GM21528 (cell line): Measurements from ENCODE around the gene PPP1CA.

ENCODE experiments used
- ATAC-seq: cut with Tn5 transposase; IDR thresholded peaks from one replicate; pipeline ENCODE4 v1.9.1; 2021; ENCODE audit warnings: mild to moderate bottlenecking, moderate library complexity; ENCODE audit not compliant: unreplicated experiment, low FRiP score

The PPP1CA gene

GRCh38 chr11:67372321-67372992, 29.2 kb downstream of the PPP1CA start:
- ATAC-seq: no peak

- no peak for ATAC-seq
Measured at GRCh38 chr11:67371911-67372320, 29.7 kb downstream of the PPP1CA start.

- ATAC-seq: no peak
Measured at GRCh38 chr11:67371189-67371910, 30.3 kb downstream of the PPP1CA start.

GRCh38 chr11:67370351-67371076, 31.1 kb downstream of the PPP1CA start:
- no peak for ATAC-seq

- ATAC-seq: no peak
Measured at GRCh38 chr11:67369801-67370284, 31.8 kb downstream of the PPP1CA start.

- no peak for ATAC-seq
Measured at GRCh38 chr11:67369275-67369674, 32.4 kb downstream of the PPP1CA start.

GRCh38 chr11:67368621-67369020, 33.0 kb downstream of the PPP1CA start:
- ATAC-seq: no peak

GRCh38 chr11:67367761-67368227, 33.9 kb downstream of the PPP1CA start:
- no peak for ATAC-seq

- ATAC-seq: no peak
Measured at GRCh38 chr11:67366961-67367760, 34.5 kb downstream of the PPP1CA start.

GRCh38 chr11:67366546-67366945, 35.1 kb downstream of the PPP1CA start:
- ATAC-seq: no peak

GRCh38 chr11:67365736-67366444, 35.8 kb downstream of the PPP1CA start:
- ATAC-seq: no peak

- ATAC-seq: no peak
Measured at GRCh38 chr11:67364783-67365722, 36.6 kb downstream of the PPP1CA start.

- ATAC-seq: no peak
Measured at GRCh38 chr11:67364169-67364568, 37.5 kb downstream of the PPP1CA start.

- no peak for ATAC-seq
Measured at GRCh38 chr11:67357831-67358670, 43.6 kb downstream of the PPP1CA start.

- ATAC-seq: no peak
Measured at GRCh38 chr11:67356864-67357561, 44.6 kb downstream of the PPP1CA start.

- no peak for ATAC-seq
Measured at GRCh38 chr11:67356387-67356863, 45.2 kb downstream of the PPP1CA start.

- no peak for ATAC-seq
Measured at GRCh38 chr11:67355794-67356386, 45.8 kb downstream of the PPP1CA start.
